GM10847 (cell line): ENCODE results near the gene GIT1.

Source experiments
- POLR2A ChIP-seq: IDR thresholded peaks from 2 replicates; pipeline ENCODE4 v1.6.1; 2011; ENCODE audit not compliant: insufficient read length; ENCODE audit errors: extremely low read depth

The GIT1 gene

DNA sequence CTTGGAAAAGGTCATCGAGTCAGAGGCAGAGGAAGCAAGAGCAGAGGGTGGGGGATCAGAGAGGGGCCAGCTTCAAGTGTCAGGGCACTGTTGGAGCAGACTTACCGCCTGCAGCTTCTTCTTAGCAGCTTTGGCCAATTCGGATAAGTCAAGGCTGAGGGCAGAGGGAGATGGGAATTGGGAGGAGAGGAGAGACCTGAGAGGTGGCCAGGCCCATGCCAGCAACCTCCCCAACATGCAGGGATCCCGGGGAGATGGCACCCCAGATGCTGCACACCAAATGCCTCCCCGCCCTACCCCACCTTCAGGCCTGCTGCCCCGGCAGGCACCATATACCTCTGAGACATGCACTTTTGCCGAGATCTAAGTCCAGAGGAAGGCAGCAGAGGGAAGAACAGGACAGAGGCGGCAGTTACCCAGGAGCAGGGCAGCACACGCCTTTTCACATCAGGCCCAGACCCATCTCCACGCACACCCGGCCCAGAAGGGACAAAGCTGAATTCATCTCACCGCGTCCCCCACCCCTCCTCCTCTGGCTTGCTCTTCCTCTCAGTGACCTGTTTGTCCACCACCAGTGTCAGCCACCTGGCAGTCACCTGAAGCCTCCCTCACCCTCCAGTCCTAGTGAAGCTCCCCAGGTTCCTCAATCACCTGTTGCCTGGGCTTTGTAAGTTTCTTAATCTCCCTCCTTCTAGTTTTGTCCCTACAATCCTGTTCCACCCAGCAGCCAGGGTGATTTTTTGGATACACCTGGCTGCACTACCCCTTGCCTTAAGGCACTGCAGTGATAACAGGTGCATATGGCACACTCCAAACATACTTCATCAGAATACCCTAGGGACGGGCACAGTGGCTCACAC, 10.6 kb downstream of the GIT1 start:
- no peak for TF ChIP-seq POLR2A

DNA sequence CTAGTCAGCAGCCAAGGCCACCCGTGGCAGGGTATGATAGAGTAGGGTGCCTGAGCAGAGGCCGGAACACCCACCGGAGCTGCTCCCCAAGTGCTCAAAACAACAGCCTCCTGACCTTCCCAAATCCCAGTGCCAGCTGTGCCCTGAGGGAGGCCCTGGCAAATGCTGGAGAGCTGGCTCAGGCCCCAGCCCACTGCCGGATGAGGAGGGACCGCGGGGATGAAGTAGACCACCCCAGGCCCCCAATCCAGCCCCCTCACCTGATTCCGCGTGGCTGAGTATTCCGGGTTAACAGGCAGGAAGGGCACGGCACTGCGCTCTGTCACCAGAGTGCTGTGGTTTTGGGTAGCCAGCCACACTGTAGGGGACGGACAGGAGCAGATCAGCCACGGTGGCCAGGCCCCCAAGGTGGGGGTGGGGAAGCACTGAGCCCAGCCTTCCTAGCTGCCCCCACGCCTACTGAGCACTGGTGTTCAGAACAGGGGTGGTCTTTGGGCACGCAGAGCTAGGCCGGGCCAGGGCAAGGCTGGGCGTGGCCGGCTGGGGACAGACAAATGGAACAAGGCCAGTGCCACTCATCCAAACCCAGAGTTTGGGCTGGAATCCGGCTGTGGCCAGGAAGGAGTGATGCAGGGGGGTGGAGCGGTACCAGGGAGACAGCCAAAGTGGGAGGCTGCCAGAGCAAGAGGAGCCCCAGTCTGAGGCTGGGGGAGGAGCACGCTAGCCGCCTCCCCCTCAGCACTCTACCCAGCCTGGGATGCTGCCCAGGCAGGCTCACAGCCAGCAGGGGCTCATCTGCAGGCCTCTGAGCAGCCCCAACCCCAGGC, 11.8 kb downstream of the GIT1 start:
- no peak for TF ChIP-seq POLR2A

DNA sequence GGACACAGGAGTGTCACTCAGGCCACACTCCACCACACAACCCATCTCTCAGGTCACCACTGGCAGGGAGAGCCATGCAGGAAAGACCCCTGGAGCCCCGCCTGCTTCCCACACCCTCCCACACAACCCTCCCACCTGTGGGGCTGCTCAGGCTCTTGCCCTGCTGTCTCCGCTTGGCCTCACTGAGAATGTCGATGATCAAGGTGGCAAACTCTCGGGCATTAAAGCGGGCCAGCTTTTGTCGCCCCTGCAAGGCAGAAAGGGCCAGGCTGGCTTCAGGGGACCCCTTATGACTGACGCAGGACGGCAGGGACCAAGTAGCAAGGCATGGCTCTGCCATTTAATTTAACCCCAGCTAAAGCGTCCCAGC, 12.5 kb downstream of the GIT1 start:
- no peak for TF ChIP-seq POLR2A

DNA sequence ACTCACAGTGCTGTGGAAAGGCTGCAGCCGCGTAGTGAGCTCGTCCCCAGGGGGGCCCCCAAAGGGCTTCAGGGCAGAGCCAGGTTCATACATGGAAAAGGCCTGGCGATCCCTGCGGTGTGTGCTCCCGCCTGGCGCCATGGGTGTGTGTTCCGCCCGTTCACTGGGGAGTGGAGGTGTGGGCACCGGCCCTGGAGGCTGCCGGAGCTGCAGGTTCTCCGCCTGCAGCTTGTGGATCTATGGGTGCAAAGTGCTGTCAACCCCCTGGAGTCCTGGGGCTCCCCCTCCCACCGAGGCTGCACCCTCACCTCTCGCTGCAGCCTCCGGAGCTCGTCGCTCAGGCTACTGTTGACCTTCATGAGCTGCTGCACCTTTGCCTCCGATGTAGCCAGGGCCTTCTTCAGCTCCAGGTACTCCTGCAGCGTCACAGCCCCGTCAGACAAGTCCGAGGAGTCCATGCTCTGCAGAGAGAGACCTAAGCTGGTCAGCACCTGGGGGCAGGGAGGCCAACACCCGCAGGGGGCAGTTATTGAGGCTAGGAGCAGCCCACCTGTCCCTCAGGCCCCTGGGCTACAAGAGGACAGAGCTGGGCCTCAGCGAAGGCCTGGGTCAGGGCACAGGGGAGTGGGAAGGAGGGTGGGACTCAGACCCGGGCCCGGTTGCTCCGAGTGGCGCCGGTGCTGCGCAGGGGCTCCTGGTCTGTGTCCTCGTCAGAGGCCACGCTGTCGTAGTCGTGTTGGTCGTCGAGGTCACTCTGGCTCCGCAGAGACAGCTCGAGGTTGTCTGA, 13.0 kb downstream of the GIT1 start:
- TF ChIP-seq POLR2A = no peak

DNA sequence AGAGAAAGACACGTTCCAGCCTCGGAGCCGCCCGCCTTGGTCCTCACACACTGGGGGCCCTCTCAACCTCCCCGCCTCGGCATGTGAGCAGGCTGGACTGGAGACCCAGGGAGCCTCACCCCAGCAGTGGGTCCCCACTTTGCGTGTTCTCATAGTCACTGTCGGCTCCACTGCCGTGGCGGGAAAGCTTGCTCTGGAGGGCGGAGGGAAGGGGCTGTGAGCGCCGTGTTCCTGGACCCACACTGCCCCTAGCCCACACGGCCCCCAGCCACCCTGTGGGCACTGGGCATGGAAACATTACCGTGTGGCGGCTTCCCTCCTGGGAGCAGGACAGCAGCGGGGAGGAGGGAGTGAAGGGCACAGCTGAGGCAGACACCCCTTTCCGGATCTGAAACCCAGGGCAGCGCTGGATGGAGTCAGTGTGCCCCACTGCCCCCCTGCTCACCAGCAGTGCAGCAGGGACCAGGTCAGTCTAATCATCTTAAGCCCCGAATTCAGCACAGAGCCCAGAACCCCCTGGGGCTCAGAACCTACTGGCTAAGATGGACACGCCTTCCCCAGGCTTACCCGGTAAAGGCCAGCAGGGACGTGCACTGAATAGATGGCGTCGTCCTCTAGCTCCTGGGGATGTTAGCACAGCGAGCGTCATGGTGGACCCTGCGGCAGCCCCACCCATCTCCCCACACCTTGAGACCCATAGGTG, 13.8 kb downstream of the GIT1 start:
- TF ChIP-seq POLR2A = no peak

DNA sequence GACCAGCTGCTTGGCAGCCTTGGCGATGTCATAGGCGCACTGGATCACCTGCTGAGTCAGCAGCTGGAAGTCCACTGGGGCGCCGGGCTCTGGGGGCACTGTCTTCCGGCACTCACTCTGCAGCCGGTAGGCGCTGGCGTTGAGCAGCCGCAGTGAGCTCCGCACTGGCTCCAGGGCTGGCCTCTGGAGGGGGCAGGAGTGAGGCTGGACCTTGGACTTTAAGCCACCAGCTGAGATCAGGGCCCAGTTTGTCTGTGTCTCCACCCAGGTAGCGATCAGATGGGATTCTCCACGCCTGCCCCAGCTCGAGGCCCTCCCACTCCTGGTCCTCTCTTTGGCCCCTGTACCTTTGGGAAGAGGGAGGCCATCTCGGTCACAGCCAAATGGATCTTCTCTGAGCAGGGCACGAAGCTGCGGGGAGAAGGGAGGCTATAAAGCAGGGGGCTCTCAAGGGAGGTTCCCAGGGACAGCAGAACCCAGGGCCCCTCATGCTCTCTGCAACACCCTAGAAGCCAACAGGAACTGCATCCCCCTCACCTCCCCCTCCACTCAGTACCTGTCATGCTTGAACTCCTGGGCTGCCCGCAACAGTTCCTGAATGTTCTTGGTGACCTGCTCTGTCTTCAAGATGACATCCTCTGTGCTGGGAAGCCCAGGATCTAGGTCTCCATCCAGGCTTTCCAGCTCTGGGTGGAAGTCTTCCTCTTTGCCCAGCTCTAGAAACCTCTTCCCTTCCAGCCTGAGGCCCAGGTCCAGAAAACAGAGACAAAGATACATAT, 14.5 kb downstream of the GIT1 start:
- no peak for TF ChIP-seq POLR2A

DNA sequence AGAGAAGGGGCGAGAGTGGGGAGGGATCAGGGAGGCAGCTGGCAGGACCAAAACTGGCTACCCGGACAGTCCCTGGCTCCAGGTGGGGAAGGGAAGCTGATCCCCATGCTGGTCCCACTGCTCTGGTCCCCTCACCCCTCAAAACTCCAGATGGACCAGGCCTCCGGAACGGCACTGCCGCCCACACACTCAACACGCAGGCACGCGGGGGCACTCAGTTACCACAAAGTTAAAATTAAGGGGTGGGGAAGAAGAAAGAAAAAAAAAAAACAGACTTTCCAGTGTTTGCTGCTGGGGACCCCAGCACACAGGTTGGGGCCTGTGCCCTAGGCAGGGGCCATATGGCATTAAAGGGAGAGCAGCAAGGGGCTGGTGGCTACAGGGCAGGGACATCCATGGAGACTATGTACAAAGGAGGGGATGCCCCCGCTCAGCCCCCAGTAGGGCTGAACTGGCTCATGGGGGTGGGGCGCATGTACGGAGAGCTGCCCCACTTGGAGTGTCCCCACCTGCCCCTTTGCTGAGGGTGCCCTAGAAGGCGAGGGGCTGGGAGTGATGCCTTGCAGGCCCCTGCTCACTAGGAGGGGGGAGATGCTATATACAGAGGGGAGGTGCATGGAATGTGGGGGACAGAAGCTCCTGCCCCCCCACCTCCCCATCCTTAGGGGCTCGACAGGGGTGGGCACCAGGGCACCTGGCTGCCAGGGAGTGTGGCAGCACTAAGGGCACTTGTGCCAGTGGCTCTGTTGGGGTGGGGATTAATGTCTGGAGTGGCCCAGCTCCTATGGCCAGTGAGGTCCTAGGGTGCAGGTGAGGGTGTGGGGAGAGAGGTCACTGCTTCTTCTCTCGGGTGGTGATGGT, 15.3 kb downstream of the GIT1 start:
- TF ChIP-seq POLR2A = no peak

DNA sequence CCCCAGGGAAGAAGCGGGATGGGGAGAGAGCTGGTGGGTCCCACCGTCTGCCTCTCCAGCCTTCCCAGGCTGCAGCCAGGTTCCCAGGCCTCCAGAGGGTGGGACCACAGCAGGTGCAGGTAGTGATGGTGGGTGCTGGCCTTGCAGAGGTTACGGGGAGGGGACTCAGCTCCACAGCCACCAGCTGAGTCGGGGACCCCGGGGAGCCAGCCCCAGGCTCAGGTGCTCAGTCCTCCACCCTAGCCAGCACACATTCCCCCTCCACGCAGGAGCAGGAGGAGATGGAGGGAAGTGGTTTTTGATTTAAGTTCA, 15.9 kb downstream of the GIT1 start:
- TF ChIP-seq POLR2A = no peak

DNA sequence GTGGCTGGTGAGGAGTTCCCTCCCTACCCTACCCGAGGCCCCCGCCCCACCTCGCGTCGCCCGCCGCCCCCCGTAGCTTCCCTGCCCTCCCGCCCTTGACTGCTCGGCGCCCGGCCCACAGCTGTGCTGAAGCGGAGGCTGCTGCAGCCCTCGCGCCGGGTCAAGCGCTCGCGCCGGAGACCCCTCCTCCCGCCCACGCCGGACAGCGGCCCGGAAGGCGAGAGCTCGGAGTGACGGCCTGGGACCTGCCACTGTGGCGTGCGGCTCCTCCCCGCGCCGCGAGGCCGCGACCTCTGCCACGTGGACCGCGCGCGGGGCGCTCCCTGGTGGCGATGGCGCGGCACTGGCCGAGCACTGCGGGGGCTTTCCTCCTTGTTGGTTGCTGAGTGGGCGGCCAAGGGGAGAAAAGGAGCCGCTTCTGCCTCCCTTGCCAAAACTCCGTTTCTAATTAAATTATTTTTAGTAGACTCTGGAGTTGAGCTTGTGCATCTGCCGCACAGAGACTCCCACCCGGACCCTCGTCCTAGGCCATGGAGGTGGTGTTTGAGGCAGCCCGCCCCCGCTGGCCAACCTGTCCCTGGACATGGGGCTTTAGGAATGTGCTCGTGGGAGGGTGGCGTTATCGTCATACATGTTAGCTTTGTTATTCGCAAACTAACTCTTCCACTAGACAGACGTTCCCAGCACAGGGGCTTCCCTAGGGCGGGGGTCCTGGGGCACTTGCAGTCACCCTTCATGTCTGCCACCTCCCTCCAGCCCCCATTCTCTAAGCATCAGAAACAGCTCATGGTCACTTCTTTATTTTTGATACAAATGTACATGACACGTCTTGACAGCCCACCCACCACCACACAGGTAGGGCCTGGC, 16.5 kb downstream of the GIT1 start:
- TF ChIP-seq POLR2A = no peak

DNA sequence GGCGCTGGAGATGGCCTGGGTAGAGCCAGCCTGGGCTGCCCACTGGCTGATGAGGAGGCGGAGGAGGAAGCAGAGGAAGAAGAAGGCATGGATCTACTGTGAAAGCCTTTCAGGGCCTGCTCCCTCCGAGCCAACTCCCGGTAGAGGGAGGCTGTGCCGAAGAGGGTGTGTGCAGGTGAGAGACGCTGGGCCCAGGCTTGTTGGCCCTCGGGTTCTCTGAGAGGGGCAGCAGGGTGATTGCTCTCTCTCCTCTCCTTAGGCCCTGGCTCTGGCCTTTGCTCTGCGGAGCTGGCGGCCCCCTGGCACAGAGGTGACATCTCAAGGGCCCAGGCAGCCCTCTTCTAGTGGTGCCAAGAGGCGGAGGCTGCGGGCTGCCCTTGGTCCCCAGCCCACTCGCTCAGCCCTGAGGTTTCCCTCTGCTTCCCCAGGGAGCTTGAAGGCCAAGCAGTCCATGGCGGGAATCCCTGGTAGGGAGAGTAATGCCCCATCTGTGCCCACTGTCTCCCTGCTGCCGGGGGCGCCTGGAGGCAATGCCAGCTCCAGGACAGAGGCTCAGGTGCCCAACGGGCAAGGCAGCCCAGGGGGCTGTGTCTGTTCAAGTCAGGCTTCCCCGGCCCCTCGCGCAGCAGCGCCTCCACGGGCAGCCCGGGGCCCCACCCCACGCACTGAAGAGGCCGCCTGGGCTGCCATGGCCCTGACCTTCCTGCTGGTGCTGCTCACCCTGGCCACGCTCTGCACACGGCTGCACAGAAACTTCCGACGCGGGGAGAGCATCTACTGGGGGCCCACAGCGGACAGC, 17.4 kb downstream of the GIT1 start:
- TF ChIP-seq POLR2A = no peak

DNA sequence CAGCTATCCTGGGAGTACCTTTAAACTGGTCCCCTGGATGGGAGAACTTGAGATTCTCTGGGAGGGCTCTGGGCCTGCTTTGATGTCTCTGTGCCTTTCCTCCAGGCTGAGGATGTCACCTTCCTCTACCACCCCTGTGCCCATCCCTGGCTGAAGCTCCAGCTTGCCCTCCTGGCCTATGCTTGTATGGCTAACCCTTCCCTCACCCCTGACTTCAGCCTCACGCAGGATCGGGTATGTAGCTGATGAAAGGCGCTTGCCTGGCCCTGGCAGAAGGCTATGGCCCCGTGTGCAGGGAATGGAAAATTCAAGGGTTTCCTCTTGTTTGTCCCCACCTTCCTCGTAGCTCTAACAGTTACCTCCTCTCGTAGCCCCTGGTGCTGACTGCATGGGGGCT, 18.0 kb downstream of the GIT1 start:
- TF ChIP-seq POLR2A = no peak

DNA sequence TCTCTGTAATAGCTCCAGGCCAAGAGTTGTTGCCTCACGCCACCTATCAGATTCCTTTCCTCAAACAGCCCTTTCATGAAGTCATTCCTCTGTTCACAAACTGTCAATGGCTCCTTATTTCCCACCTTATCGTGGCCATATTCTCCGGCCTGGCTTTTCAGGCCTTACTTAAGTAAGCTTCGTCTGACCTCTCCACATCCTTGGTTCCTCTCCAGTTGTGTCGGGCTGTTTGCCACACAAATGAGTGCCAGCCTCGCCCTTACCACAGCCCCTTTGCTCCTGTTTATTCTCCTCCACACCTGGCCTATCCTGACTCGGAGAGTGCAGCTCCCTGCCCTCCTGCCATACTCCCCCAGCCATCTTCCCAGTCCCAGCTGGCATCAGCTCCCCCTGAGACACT, 18.9 kb downstream of the GIT1 start:
- TF ChIP-seq POLR2A = no peak
